Endometrial microvascular endothelial cells (primary cell): ENCODE data around the gene VENTX. TPM values are rescaled to one million over a fixed set of nuclear protein-coding genes. Genes with fewer than 3 reads are reported as not detected.
"Not testable (repeated sequence)": the region's sequence is repeated elsewhere in the genome, so short reads cannot be mapped to it uniquely, and the experiment has no call there.

Source experiments
- in situ Hi-C: cut with HindIII; loops from 2 replicates; pipeline ENCODE4 v1.10.0; 2017; ENCODE audit warnings: low sequenced_read_pairs, low pct_unique_long_range_greater_than_20kb; ENCODE audit errors: inconsistent ontology term
- total RNA-seq: library from RNA; depleted of rRNA; stranded (reverse); fragments of >200 nt; gene quantifications from one replicate; pipeline ENCODE4 v1.2.3, GENCODE V29; 2015; ENCODE audit errors: inconsistent ontology term

Gene VENTX
- total RNA-seq, 1 donor from 2014 or later: not detected

DNA sequence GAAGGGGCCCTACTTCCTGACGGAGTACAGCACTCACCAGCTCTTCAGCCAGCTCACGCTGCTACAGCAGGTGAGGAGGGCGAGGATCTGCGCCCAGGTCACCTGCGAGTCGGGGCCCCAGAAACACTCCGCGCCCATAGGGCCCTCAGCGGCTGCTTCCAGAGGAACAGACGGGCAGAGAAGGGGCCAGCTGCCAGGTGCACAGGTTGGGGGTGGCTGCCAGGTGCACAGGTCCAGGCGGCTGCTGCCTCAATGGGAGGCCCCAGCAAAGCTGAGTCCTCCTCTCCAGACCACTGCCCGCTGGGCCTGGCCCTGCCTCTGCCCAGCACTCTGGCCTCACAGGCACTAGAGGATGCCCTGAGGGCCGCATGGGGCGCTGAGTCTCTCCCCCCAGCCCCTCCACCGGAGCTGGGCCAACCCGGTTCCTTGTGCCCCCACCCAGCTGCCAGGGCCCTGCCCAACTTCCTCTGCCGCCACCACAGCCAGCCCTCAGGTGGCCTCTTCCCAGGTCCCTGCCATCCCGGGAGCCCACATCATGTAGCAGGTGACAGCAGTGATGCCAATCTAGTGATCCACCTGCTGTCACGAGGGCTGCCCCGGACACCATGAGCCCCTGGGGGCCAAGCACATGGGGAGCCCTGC is 24.7 kb upstream of the VENTX start:
- in situ Hi-C loops: no loop called here

DNA sequence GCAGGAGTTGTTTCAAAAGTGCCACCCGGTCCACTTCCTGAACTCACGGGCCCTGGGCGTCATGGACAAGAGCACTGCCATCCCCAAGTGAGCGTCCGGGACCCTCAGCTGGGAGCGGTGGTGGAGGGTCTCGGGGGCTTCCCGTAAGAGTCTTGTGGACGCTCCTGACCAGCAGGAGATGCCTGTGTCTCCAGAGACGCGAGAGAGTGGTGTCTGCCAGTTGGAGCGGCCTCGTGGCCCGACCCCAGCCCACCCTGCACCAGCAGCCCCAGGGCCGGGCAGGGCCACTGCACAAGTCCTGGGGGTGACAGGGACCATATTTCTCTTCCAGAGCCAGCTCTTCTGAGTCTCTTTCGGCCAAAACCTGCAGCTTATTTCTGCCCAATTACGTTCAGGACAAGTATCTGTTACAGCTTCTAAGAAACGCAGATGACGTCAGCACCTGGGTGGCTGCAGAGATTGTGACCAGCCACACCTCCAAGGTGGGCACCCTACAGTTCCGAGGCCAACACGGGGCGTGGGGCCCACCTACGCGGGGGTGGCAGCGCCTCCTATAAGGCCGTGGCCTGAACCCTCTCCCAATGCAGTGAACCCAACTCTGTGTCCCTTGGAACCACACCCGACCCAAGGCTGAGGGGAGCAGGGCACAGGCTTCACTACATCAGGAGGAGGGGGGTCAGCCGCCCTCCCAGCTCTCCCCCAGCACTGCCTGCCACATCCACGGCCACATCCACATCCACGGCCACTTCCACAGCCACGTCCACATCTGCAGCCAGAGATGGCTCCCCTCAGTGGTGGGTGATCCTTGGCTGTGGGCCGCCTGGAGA is 23.8 kb upstream of the VENTX start:
- in situ Hi-C loops: no loop called here

DNA sequence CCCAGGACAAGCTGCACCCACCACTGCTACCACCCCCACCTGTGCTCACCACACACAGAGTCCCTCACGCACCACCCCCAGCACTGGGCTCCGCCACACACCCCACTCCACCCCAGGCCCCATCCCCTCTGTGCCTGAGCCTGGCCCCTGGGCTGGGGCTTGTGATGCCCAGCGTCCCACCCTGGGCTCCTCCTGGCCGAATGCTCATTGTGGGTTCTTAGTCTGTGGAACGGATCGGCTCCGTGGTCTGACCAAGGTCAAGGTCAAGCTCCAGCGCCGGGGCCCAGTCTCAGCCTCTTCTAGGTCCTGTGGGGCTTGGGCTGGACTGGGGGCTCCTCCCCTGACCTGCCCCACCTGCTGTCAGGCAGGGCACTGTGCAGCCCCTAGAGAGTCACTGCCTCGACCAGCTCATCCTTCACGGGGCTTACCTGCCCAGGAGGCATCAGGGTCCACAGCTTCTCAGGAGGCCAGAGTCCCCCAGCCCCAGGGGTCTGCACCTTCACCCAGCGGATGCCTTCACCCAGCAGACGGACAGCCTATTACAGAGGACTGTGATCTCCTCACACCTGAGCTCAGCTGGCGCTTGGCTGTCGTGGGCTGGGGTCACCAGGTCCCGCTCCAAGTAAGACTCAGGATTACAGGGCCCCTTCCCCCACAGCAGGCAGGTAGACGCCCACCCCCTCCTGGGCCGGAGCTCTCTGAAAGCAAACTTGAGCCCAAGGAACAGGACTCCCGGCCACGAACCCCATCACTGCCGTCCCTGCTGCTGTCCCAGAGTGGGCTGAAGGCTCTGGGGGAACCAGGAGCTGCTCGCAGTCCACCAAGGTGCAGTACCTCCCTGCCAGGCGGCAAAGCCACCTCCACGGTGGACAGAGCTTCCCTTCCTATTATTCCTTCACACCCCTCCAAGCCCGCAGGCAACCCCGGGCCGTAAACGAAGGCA is 22.9 kb upstream of the VENTX start:
- in situ Hi-C loops: no loop called here

DNA sequence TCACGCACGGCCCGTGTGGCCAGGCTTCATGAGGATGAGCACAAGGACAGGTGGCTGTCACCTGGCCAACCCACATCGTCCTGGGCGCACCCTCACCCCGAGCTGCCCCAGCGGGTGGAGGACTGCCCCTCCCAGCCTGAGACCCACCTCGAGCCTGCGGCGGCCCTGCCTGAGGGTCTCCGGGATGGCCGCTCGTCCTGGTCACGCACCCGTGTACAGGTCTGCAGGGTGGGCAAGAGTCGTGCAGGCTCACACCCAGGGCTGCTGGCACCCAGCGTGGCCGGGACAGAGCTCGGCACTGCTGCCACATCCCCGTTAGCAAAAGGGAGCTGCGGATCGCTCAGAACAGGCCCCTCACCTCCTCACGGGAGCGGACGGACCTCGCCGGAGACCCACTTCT is 22.1 kb upstream of the VENTX start:
- in situ Hi-C loops: no loop called here

DNA sequence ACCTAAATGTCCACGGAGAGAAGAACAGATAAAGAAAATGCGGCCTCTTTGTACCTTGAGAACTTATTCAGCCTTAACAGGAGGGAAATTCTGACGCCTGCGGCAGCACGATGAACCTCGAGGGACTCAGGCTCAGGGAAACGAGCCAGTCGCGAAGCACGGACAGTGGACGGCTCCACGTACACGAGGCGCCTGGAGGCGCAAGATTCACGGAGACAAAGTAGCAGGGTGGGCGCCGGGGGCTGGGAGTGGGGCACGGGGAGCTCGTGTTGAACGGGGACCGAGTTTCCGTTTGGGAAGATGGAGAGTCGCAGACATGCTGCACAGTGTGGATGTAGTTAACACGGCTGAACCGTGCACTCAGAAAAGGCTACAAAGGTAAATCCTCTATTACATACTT is 20.9 kb upstream of the VENTX start:
- in situ Hi-C loops: no loop called here

DNA sequence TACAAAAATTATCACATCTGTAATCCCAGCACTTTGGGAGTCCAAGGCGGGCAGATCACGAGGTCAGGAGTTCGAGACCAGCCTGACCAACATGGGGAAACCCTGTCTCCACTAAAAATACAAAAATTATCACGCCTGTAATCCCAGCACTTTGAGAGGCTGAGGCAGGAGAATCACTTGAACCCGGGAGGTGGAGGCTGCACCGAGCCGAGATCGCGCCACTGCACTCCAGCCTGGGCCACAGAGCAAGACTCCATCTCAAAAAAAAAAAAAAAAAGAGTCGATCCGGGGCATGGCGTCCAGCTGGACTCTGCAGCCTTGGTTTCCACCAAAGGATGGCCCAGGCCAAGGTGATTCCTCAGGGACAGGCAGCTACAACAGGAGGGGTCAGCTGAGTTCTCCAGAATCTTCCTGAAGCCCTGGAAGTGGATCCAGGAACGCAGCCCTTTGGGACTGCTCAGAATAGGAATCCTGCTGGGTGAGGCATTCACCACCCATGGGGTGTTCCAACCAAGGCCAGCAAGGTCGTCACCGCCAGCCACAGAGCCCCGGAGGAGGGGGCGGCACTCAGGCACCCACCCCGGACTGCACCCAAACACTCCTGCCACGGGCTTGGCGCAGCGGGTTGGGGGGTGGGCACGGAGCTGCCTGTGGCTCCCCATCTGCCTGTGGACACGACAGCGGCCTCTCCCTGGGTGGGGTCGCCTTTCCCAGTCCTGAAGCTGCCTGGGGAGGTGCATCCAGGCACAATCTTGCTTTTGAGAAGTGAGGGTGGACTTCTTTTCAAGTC is 19.7 kb upstream of the VENTX start:
- in situ Hi-C loops: no loop called here

DNA sequence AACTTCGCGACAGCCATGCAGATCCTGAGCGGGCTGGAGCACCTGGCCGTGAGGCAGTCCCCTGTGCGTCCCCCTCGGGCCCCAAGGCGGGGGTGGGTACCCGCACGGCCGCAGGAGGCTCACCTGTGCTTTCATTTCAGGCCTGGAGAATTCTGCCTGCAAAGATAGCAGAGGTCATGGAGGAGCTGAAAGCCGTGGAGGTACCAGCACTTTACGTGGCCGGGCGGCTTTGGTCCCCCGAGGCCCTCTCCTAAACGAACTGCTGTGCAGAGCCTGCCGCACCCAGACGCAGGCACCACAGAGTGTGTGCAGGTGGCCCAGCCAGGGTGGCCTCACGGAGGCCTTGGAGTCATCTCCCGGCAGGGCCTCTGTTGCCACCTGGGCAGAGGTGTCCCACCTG is 18.8 kb upstream of the VENTX start:
- in situ Hi-C loops: no loop called here

DNA sequence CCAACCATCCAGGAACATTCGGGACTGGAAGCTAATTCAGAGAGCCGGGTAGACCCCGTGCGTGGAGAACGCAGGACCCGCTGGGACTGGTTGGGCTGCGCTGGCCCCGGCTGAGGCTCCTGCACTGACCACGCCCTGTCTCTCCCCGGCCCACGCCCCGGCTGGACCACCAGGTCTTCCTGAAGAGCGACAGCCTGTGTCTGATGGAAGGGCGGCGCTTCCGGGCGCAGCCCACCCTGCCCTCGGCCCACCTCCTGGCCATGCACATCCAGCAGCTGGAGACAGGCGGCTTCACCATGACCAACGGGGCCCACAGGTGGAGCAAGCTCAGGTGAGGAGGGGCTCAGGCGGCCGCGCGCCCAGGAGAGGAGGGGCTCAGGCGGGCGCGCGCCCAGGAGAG is 17.9 kb upstream of the VENTX start:
- in situ Hi-C loops: no loop called here

DNA sequence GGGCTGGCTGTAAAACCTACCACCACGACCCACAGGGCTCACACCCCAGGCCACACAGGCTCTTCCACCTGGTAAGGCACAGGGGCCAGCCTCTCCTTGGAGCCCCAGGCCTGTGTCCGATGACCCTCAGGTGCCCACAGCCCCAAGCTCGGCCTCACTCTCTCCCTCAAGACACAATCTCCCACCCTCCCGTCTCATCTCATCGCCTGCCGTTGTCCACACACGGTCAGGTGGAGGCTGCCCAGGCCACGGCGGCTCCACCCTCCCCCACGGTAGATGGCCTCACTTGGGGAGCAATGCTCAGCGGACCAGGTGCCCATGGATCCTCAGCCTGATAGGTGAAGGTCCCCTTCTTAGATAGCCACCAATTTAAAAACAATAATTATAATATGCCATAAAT is 16.3 kb upstream of the VENTX start:
- in situ Hi-C loops: no loop called here

DNA sequence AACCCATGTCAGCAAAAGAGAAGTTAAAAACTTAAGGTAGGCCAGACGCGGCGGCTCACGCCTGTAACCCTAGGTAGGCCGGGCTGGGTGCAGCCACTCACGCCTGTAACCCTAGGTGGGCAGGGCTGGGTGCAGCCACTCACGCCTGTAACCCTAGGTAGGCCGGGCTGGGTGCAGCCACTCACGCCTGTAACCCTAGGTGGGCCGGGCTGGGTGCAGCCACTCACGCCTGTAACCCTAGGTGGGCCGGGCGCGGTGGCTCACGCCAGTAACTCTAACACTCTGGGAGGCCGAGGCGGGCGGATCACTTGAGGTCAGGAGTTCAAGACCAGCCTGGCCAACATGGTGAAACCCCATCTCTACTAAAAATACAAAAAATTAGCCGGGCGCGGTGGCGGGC is 15.9 kb upstream of the VENTX start:
- in situ Hi-C loops: not testable (repeated sequence)

DNA sequence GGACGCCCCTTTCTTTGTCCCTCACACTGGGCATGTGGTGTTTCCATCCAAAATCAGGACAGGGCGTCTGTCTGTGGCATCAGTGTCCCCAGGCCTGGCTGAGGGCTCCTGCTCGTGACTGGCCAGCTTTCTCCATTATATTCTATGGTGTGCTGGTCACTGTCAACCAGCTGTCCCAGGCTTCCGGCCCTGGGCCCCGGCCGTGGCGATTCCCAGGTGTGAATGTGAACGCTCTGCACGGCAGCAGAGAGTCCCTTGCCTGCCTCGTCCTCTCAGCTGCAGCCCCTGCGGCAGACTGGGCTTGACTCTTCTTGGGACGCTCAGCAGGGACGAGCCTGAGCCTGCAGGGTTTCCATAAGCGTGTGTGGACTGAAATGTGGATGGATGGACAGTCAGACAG is 13.6 kb upstream of the VENTX start:
- in situ Hi-C loops: no loop called here

DNA sequence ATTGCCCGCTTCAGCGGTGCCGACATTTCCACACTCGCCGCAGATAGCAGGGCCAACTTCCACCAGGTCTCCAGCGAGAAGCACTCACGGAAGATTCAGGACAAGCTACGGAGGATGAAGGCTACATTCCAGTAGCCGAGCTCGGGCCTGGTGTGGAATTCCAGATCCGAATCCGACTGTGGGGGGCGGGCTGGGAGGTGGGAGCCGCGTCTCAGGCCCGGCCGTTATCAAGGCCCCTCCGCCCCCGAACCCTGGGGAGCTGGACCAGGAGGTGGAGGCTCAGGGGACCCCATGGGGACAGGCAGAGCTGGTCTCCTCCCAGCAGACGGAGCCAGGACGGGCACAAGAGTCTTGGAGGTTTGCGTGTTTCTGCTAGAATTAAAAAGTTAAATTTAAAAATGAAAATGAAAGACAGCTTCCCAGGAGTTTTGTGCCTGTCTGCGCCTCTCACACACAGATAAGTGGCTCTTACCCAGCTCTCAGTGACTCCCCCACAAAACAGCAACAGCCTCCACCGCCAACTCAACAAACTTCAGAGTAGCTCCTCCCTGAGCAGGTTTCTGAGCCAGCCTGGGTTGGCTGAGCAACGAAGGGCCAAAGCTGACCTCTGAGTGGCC is 12.8 kb upstream of the VENTX start:
- in situ Hi-C loops: no loop called here

DNA sequence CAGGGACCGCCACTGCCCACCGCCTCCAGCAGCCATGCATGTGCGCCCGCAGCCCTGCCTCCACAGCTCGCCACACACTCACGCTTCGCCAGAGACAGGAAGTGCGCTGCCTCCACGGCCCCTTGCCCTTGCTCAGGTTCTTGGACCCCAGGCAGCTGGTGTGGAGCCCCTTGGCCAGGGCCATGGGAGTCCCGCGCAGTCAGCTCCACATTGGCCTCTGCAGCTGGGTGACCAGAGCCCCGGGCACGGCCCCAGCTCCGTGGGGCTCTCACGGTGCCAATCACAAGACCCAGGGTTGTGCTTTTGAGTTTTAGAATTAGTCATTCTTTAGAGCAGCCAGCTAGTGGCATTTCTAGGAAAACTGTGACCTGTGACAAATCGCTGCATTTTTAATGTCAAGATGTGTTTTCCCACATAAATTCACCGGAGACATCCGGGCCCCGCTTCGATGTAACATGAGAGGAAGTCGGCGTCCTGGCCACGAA is 11.9 kb upstream of the VENTX start:
- in situ Hi-C loops: no loop called here

DNA sequence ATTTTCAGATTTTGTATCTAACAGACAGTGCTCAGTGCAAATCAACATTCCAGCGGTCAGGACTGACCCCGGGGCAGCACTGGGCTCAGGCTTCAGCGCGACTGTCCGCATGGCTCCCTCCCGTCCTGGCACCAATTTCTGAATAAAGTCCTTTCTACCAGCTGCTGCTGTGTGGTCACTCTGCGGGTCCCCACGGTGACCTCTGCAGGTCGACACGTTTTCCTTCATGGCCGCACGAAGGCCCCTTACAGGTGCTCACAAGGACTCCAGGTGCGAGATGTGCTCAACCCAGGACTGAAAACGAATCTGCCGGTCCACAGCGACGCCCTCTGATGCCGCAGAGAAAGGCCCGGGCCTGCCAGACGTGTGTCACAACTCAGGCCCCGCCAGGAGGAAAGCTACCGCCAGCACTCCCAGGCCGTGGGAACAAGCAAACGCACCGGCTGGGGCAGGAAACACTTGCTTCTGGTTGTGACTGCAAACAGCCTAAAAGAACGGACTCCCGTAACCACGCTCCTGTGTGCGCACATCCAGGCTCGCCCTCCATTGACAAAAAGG is 11.3 kb upstream of the VENTX start:
- in situ Hi-C loops: no loop called here

DNA sequence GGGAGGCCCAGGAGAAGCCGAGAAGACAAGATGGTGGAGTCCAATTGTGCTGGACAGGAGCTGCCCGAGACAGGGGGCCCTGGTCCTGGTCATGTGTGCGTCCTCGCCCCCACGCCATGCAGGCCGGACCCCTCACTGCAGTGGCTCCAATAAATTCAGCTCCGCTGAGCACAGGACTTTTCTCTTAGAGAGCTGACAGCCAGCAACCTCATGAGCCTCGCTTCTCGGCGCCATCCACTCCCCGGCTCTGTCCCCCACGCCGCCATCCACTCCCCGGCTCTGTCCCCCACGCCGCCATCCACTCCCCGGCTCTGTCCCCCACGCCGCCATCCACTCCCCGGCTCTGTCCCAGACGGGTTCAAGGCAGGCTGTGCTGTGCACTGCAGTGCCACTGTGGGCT is 10.4 kb upstream of the VENTX start:
- in situ Hi-C loops: no loop called here

DNA sequence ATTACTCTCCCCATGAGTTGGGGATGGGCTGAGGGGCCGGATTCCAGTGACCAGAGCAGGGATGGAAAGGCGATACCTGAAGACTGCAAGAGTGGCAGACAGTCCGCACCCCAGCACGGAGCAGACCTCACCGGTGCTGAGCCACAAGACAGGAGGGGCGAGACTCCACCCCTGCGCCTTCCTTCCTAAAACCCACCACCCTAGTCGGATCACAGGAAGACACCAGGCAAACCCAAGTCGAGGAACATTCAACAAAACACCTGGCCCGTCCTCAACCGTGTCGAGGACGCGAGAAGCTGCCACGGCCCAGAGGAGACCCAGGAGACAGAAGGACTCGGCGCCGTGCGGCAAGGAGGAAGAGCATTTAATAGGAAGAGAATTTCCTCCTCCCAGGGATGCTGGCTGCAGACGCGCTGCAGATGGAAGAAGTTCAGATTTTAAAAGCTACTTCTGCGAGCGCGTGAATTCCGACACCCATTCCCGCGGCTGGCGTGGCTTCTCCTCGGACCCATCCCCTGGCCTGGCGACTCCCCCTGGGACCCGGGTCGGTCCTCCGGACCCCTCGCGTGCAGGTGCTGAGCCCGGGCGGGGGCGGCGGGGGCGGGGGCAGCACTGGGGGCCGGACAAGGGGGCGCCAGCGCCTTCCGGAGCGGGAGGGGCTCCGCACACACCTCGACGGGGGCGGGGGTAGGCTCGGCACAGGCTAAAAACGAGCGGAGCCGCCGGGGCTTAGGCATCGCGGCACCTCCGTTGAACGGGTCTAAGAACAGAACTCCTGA is 8.2 kb upstream of the VENTX start:
- in situ Hi-C loops: no loop called here

DNA sequence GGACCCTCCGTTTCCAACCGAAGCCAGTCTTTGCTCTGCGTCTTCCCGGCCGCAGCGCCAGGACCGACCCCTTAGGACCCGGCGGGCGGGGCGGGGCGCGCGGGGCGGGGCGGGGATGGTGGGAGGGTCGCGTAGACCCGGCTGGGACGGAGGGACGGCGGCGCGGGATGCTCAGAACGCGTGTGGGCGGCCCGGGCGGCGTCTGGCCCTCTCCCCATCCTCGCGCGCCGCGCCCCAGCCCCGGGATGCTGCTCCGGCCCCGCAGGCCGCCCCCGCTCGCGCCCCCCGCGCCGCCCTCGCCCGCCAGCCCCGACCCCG is 7.7 kb upstream of the VENTX start, which contains the start of gene UTF1:
TSS of gene UTF1 (plus strand) at position 174 of the 318 bp plus-strand sequence. CDS start at position 246, 72 bp downstream.
- in situ Hi-C loops: no loop called here
